DOHH2 (cell line): Measurements from ENCODE around the gene ANAPC16.

Source experiments
- CTCF ChIP-seq: fragments of 200-600 bp; sonication (generic); IDR thresholded peaks from one replicate; pipeline ENCODE4 v1.5.1; 2014; ENCODE audit warnings: antibody characterized with exemption, mild to moderate bottlenecking, low read depth, low read length; ENCODE audit not compliant: poor library complexity, severe bottlenecking
- EZH2phosphoT487 ChIP-seq: fragments of 200-600 bp; sonication (generic); IDR thresholded peaks from 2 replicates; pipeline ENCODE4 v1.6.1; 2017; ENCODE audit warnings: borderline replicate concordance, mild to moderate bottlenecking, antibody characterized with exemption, low read length, moderate library complexity, mixed read lengths

- TF ChIP-seq EZH2phosphoT487 (no peak), CTCF (no peak)
These were observed 40.3 kb downstream of the ANAPC16 start for GRCh38 chr10:72255977-72256729.
